Central memory CD4-positive, alpha-beta T cell (primary cell): ENCODE measurements around the gene VWA8.
"Not testable (repeated sequence)": the region's sequence is repeated elsewhere in the genome, so short reads cannot be mapped to it uniquely, and the experiment has no call there.

Experiments used
- DNase-seq: peaks from one replicate; pipeline ENCODE4 v3.0.0; 2022

The VWA8 gene

GRCh38 chr13:41962994-41963393 is 2.1 kb upstream of the VWA8 start:
- DNase-seq = no peak

GRCh38 chr13:41961466-41961760 is 504 bp upstream of the VWA8 start:
- DNase-seq = no peak

GRCh38 chr13:41960211-41960636 is 685 bp downstream of the VWA8 start:
- no peak for DNase-seq

GRCh38 chr13:41956272-41956671 is 4.6 kb downstream of the VWA8 start:
- no peak for DNase-seq

- DNase-seq = no peak
These were observed 5.3 kb downstream of the VWA8 start for GRCh38 chr13:41955605-41956004.

GRCh38 chr13:41954226-41954625 is 6.7 kb downstream of the VWA8 start:
- DNase-seq = no peak

- no peak for DNase-seq
These were observed 8.2 kb downstream of the VWA8 start for GRCh38 chr13:41952749-41953148.

- not testable (repeated sequence) for DNase-seq
These were observed 11.8 kb downstream of the VWA8 start for GRCh38 chr13:41949104-41949503.

- no peak for DNase-seq
These were observed 15.0 kb downstream of the VWA8 start for GRCh38 chr13:41945926-41946325.

- no peak for DNase-seq
These were observed 16.1 kb downstream of the VWA8 start for GRCh38 chr13:41944635-41945397.

GRCh38 chr13:41944229-41944628 is 16.7 kb downstream of the VWA8 start:
- no peak for DNase-seq

- no peak for DNase-seq
These were observed 18.3 kb downstream of the VWA8 start for GRCh38 chr13:41942462-41943094.

- DNase-seq = no peak
These were observed 19.7 kb downstream of the VWA8 start for GRCh38 chr13:41941174-41941573.

- DNase-seq = no peak
These were observed 21.5 kb downstream of the VWA8 start for GRCh38 chr13:41939398-41939797.

GRCh38 chr13:41938918-41939317 is 22.0 kb downstream of the VWA8 start:
- DNase-seq = no peak

- DNase-seq = no peak
These were observed 23.5 kb downstream of the VWA8 start for GRCh38 chr13:41937388-41937787.

- no peak for DNase-seq
These were observed 25.4 kb downstream of the VWA8 start for GRCh38 chr13:41935501-41935900.

GRCh38 chr13:41934994-41935393 is 25.9 kb downstream of the VWA8 start:
- DNase-seq = no peak

GRCh38 chr13:41934120-41934519 is 26.8 kb downstream of the VWA8 start:
- no peak for DNase-seq

- no peak for DNase-seq
These were observed 29.6 kb downstream of the VWA8 start for GRCh38 chr13:41931337-41931736.

- no peak for DNase-seq
These were observed 30.8 kb downstream of the VWA8 start for GRCh38 chr13:41930154-41930553.

GRCh38 chr13:41928323-41928722 is 32.6 kb downstream of the VWA8 start:
- DNase-seq = no peak

- DNase-seq = no peak
These were observed 35.9 kb downstream of the VWA8 start for GRCh38 chr13:41925014-41925413.

- DNase-seq = not testable (repeated sequence)
These were observed 38.0 kb downstream of the VWA8 start for GRCh38 chr13:41922894-41923293.
